A549 treated with CpdA at 1 μM for 4 hours (cell line): Measurements from ENCODE around the gene HMGN4. TPM values are rescaled to one million over a fixed set of nuclear protein-coding genes. Genes with fewer than 3 reads are reported as not detected.

Experiments used
- total RNA-seq: library from RNA; stranded (reverse); fragments of 200-300 nt; extraction: Qiagen RNA extraction; gene quantifications from 5 replicates; pipeline ENCODE4 v1.2.3, GENCODE V29; 2022; ENCODE audit warnings: low read depth

Gene HMGN4
- 58.9 to 90.4 TPM (median 72.6 TPM) in 5 replicates for total RNA-seq

DNA sequence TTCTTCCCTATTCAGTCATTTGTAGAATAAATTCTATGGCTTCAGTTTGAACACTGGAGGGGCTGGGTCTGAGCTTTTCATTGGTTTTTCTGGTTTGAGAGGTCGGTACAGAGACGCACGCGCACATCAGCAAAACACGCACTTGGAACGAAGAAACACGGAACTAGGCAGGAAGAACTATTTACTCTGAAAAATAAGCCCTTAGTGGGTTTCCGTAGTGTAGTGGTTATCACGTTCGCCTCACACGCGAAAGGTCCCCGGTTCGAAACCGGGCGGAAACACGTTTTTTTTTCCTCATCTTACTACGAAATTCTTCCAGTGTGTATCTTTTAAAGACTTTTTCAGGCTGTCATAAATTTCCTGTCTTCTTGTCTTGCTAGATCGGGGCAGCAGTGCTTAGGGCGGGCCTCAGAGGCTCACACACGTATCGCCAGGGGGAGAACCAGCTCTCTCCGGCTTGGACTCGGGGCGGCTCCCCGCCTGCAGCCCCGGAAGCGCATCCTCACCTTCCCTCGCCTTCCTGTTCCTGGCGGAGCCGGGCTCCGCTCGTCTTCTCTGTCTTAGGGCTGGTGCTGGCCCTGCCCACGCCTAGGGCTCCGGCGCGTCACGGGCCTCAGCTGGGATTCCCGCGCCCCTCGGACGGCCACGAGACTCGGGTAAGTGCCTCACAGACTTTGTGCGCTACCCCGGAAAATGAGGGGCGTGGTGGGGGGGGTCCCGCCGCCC lies at the start of gene HMGN4:
TSS of gene HMGN4 (plus strand) at position 521 of the 726 bp plus-strand sequence. CDS start 6,841 bp downstream, outside the sequence.

DNA sequence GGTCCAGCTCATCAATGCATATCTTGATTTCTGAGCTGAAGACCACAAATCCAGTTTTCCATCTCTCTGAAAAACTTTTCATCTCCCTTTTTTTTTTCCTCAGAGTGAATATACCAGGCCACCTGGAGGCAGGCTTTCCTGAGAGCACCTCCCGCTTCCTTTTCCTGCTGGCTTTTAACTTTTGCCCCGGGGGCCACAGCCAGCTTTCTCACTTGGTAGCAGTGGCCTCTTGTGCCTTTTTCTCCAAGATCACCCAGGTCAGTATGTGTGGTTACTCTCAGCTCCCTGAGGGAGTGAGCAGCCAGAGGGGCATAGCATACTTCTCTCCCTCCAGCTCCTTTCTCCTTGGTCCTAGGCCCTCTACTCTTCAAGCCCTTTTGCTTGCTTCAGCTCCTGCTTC lies 38.1 kb upstream of the HMGN4 start, which contains the start of gene BTN1A1:
TSS of gene BTN1A1 (plus strand) at position 202 of the 400 bp plus-strand sequence. CDS start 984 bp downstream, outside the sequence.

Other genes with a start within 250 kb of the HMGN4 start
- gene BTN3A2, start 173.2 kb upstream of the HMGN4 start, total RNA-seq, result 3.6 to 5.1 TPM (median 3.9 TPM) in 5 replicates
- 5.7 to 8.8 TPM (median 7.5 TPM) in 5 replicates for gene BTN2A2, start 155.3 kb upstream of the HMGN4 start, total RNA-seq
- gene BTN3A1, start 136.1 kb upstream of the HMGN4 start, total RNA-seq, result 2.3 to 4.2 TPM (median 3.6 TPM) in 5 replicates
- 0.77 to 1.3 TPM (median 1.1 TPM) in 5 replicates for gene BTN3A3, start 97.9 kb upstream of the HMGN4 start, total RNA-seq
- gene BTN2A1, start 80.4 kb upstream of the HMGN4 start, total RNA-seq, result 17.4 to 21.2 TPM (median 19.8 TPM) in 5 replicates
- gene BTN1A1, start 38.1 kb upstream of the HMGN4 start, total RNA-seq, result 0.06 TPM in 1 of 5 replicates, not detected in the others
- 11.6 to 15.3 TPM (median 14.5 TPM) in 5 replicates for gene ABT1, start 58.6 kb downstream of the HMGN4 start, total RNA-seq
- gene ZNF322, start 121.4 kb downstream of the HMGN4 start, total RNA-seq, result 5.0 to 6.6 TPM (median 5.6 TPM) in 5 replicates